GM23338 (cell line): ENCODE measurements around the gene NEK8. TPM values are rescaled to one million over a fixed set of nuclear protein-coding genes. Genes with fewer than 3 reads are reported as not detected.
A peak's percentile ranks its signal among the peaks of the same experiment; 100 is the strongest.

ENCODE experiments used
- ATAC-seq: fragments of 200-7000 bp; cut with Tn5 transposase; 3 replicates; pipeline ENCODE4 v1.9.1; 2020
- DNase-seq: peaks from one replicate; pipeline ENCODE4 v3.0.0-alpha.2; 2015; ENCODE audit warnings: low spot score
- H2AFZ ChIP-seq: fragments of 200-600 bp; sonication (generic); 2 replicates; pipeline ENCODE4 v1.8.0; 2016; ENCODE audit warnings: antibody characterized with exemption, mild to moderate bottlenecking, moderate library complexity
- H3F3A ChIP-seq: fragments of 200-600 bp; sonication (generic); replicated peaks from 2 replicates; pipeline ENCODE4 v1.8.0; 2017; ENCODE audit warnings: antibody characterized with exemption, mixed run types, low read depth
- H3K27ac ChIP-seq: fragments of 200-600 bp; sonication (generic); 2 replicates; pipeline ENCODE4 v1.6.1; 2016; ENCODE audit warnings: low read depth
- H3K27me3 ChIP-seq: fragments of 200-600 bp; sonication (generic); 2 replicates; pipeline ENCODE4 v1.8.0; 2016; ENCODE audit warnings: mild to moderate bottlenecking, mixed run types, moderate library complexity; ENCODE audit not compliant: insufficient read depth
- H3K36me3 ChIP-seq: fragments of 200-600 bp; sonication (generic); 2 replicates; pipeline ENCODE4 v1.8.0; 2016; ENCODE audit warnings: mild to moderate bottlenecking; ENCODE audit not compliant: insufficient read depth
- H3K4me1 ChIP-seq: fragments of 200-600 bp; sonication (generic); 2 replicates; pipeline ENCODE4 v1.8.0; 2016; ENCODE audit warnings: mild to moderate bottlenecking, moderate library complexity; ENCODE audit not compliant: insufficient read depth
- H3K4me2 ChIP-seq: fragments of 200-600 bp; sonication (generic); 2 replicates; pipeline ENCODE4 v1.7.1; 2017; ENCODE audit warnings: mixed run types
- H3K4me3 ChIP-seq: fragments of 200-600 bp; sonication (generic); 2 replicates; pipeline ENCODE4 v1.6.1; 2016; ENCODE audit warnings: mixed run types
- H3K79me2 ChIP-seq: fragments of 200-600 bp; sonication (generic); replicated peaks from 2 replicates; pipeline ENCODE4 v1.8.0; 2017; ENCODE audit warnings: mild to moderate bottlenecking; ENCODE audit not compliant: insufficient read depth
- H3K9me2 ChIP-seq: fragments of 200-600 bp; sonication (generic); 2 replicates; pipeline ENCODE4 v1.8.0; 2017; ENCODE audit not compliant: insufficient read depth
- H4K20me1 ChIP-seq: fragments of 200-600 bp; sonication (generic); replicated peaks from 2 replicates; pipeline ENCODE4 v1.8.0; 2017; ENCODE audit warnings: mild to moderate bottlenecking; ENCODE audit not compliant: insufficient read depth
- H3K27ac Mint-ChIP-seq: 2 replicates; pipeline ENCODE4 v1.8.0; 2020; ENCODE audit warnings: inconsistent platforms, mild to moderate bottlenecking, moderate library complexity, mixed read lengths
- H3K27me3 Mint-ChIP-seq: 3 replicates; pipeline ENCODE4 v1.8.0; 2022; ENCODE audit warnings: low read depth, mild to moderate bottlenecking, moderate library complexity, mixed read lengths, inconsistent platforms; ENCODE audit not compliant: insufficient read depth, poor library complexity
- H3K36me3 Mint-ChIP-seq: 3 replicates; pipeline ENCODE4 v1.8.0; 2021; ENCODE audit warnings: low read depth, mild to moderate bottlenecking, inconsistent platforms, moderate library complexity, mixed read lengths
- H3K4me1 Mint-ChIP-seq: 3 replicates; pipeline ENCODE4 v1.8.0; 2020; ENCODE audit warnings: mild to moderate bottlenecking, inconsistent platforms, mixed read lengths
- H3K4me3 Mint-ChIP-seq: 3 replicates; pipeline ENCODE4 v1.8.0; 2021; ENCODE audit warnings: moderate library complexity, mild to moderate bottlenecking, inconsistent platforms, mixed read lengths
- H3K9me3 Mint-ChIP-seq: 3 replicates; pipeline ENCODE4 v1.8.0; 2020; ENCODE audit warnings: moderate library complexity, mild to moderate bottlenecking, inconsistent platforms, mixed read lengths
- CREB1 ChIP-seq: fragments of 250-450 bp; sonication (Bioruptor Pico); IDR thresholded peaks from 2 replicates; pipeline ENCODE4 v1.5.0; 2020; ENCODE audit warnings: low read depth, mild to moderate bottlenecking, moderate library complexity
- CTCF ChIP-seq, 2 experiments: fragments of 200-600 bp in 1 of 2; sonication (generic) in 1 of 2; conservative IDR thresholded peaks; 2 replicates each; pipeline versions ENCODE4 v1.5.1 to v1.6.1; 2016 to 2017; ENCODE audit warnings: antibody characterized with exemption in 2 of 2, low read depth in 2 of 2, mild to moderate bottlenecking in 2 of 2, moderate library complexity in 1 of 2
- ETS1 ChIP-seq: IDR thresholded peaks from 2 replicates; pipeline ENCODE4 v1.6.1; 2016; ENCODE audit warnings: antibody characterized with exemption
- EZH2 ChIP-seq: fragments of 200-600 bp; sonication (generic); IDR thresholded peaks from one replicate; pipeline ENCODE4 v1.8.0; 2017; ENCODE audit warnings: antibody characterized with exemption, mild to moderate bottlenecking, low read depth; ENCODE audit not compliant: unreplicated experiment
- EZH2phosphoT487 ChIP-seq: fragments of 200-600 bp; sonication (generic); IDR thresholded peaks from one replicate; pipeline ENCODE4 v1.8.1; 2018; ENCODE audit warnings: antibody characterized with exemption; ENCODE audit not compliant: unreplicated experiment
- JUNB ChIP-seq: IDR thresholded peaks from one replicate; pipeline ENCODE4 v1.6.1; 2016; ENCODE audit warnings: antibody characterized with exemption; ENCODE audit not compliant: unreplicated experiment
- NANOG ChIP-seq: IDR thresholded peaks from 2 replicates; pipeline ENCODE4 v1.6.1; 2016; ENCODE audit warnings: antibody characterized with exemption, borderline replicate concordance
- POLR2AphosphoS5 ChIP-seq: IDR thresholded peaks from 2 replicates; pipeline ENCODE4 v1.6.1; 2016; ENCODE audit warnings: antibody characterized with exemption, low read depth
- STAT1 ChIP-seq: IDR thresholded peaks from one replicate; pipeline ENCODE4 v1.6.1; 2016; ENCODE audit warnings: antibody characterized with exemption; ENCODE audit not compliant: unreplicated experiment
- ZNF114 ChIP-seq: fragments of 250-450 bp; sonication (Bioruptor Pico); IDR thresholded peaks from 2 replicates; pipeline ENCODE4 v1.5.0; 2020; ENCODE audit warnings: mild to moderate bottlenecking, moderate library complexity
- ZNF331 ChIP-seq: fragments of 250-450 bp; sonication (Bioruptor Pico); IDR thresholded peaks from 2 replicates; pipeline ENCODE4 v1.5.0; 2020; ENCODE audit warnings: low read depth, mild to moderate bottlenecking, moderate library complexity
- ZNF462 ChIP-seq: fragments of 250-450 bp; sonication (Bioruptor Pico); IDR thresholded peaks from 2 replicates; pipeline ENCODE4 v1.5.0; 2020; ENCODE audit warnings: mild to moderate bottlenecking, moderate library complexity
- polyA plus RNA-seq: library from polyadenylated mRNA; unstranded; fragments of >200 nt; fragmentation: Nextera tagmentation; extraction: Ambion mirVana; gene quantifications from 2 replicates; pipeline ENCODE4 v1.2.1, GENCODE V29; 2016
- total RNA-seq: library from RNA; depleted of rRNA; stranded (reverse); fragments of >200 nt; shearing (Covaris generic); gene quantifications from 2 replicates; pipeline ENCODE4 v1.2.3, GENCODE V29; 2014

The NEK8 gene
- total and polyA plus RNA-seq, 2 experiments from 2014 or later = 10.0 to 14.9 TPM

- Mint-ChIP-seq H3K4me1 (peaks cover 50% of the 10 kb centered on the region), H3K36me3 (peaks cover 58% of the 10 kb centered on the region), H3K27ac (peak overlapping the region; percentile 79), H3K4me3 (peak overlapping the region; percentile 100), H3K9me3 (peaks cover 7% of the 10 kb centered on the region), H3K27me3 (peaks cover 47% of the 10 kb centered on the region)
- Histone ChIP-seq H3K27ac (peak overlapping the region; percentile 87), H3K9me2 (no peaks in the 10 kb centered on the region), H3K4me3 (peak overlapping the region; percentile 98), H3K36me3 (peaks cover 39% of the 10 kb centered on the region), H3F3A (peaks cover 59% of the 10 kb centered on the region), H2AFZ (no peak overlapping the region), H3K79me2 (peaks cover 35% of the 10 kb centered on the region), H4K20me1 (peaks cover 33% of the 10 kb centered on the region), H3K4me2 (peak overlapping the region; percentile 98), H3K4me1 (peaks cover 39% of the 10 kb centered on the region), H3K27me3 (no peaks in the 10 kb centered on the region)
- TF ChIP-seq STAT1 (no peak), POLR2AphosphoS5 (no peak; the same call in 1 of the 2 replicates), ZNF331 (CRISPR knock-in tag) (no peak), CREB1 (CRISPR knock-in tag) (no peak), CTCF (conservative IDR thresholded peaks at IDR 0.05; ENCODE audit: low read depth in 2 of 2) (no peak), ZNF462 (CRISPR knock-in tag) (no peak), ETS1 (no peak), JUNB (no peak), NANOG (no peak), EZH2 (no peak), ZNF114 (CRISPR knock-in tag) (no peak), EZH2phosphoT487 (no peak)
- DNase-seq (no peak), ATAC-seq (no peak)
These were observed 6.0 kb upstream of the NEK8 start for GRCh38 chr17:28722417-28723158.
